ENCODE results near the gene ABCC4.

The ABCC4 gene

GRCh38 chr13:95140502-95140901 is 160.7 kb downstream of the ABCC4 start:
- no peaks in the 10 kb centered on the region for H4K20me1 ChIP-seq (ENCODE audit: control insufficient read depth, insufficient read depth, low read depth, low read length)
- no peaks in the 10 kb centered on the region for H3K27me3 ChIP-seq (ENCODE audit: control insufficient read depth, low read length)
- H3K4me1 ChIP-seq (ENCODE audit: control insufficient read depth, low read length): peaks cover 6% of the 10 kb centered on the region
- no peaks in the 10 kb centered on the region for H3K9me2 ChIP-seq (replicated peaks; ENCODE audit: control insufficient read depth, low read length)
- no peaks in the 10 kb centered on the region for H3F3A ChIP-seq (ENCODE audit: control insufficient read depth, insufficient read depth)
- no peak overlapping the region for H3K4me3 ChIP-seq (ENCODE audit: low read length)
- TF ChIP-seq EZH2phosphoT487 (IDR thresholded peaks at IDR 0.05; ENCODE audit: borderline replicate concordance, low read length) (no peak), CTCF (IDR thresholded peaks at IDR 0.05; ENCODE audit: low read depth, low read length, poor library complexity, severe bottlenecking) (no peak)
- no peaks in the 10 kb centered on the region; the same call in 1 of the 2 replicates for H3K36me3 ChIP-seq (ENCODE audit: control insufficient read depth, low read length)
- no peak overlapping the region for H3K27ac ChIP-seq (ENCODE audit: low read depth, low read length)
- no peaks in the 10 kb centered on the region for H3K79me2 ChIP-seq (ENCODE audit: control insufficient read depth, low read length)
- no peaks in the 10 kb centered on the region for H3K9me3 ChIP-seq (ENCODE audit: control insufficient read depth, insufficient read depth, low read length)
- no peak overlapping the region for H3K4me2 ChIP-seq (ENCODE audit: low read length)

GRCh38 chr13:95138876-95139585 is 162.2 kb downstream of the ABCC4 start:
- Histone ChIP-seq H3K27me3 (ENCODE audit: control insufficient read depth, low read length) (no peaks in the 10 kb centered on the region), H3K4me1 (ENCODE audit: control insufficient read depth, low read length) (no peaks in the 10 kb centered on the region), H3K27ac (ENCODE audit: low read depth, low read length) (no peak overlapping the region)

GRCh38 chr13:95137096-95137495 is 164.2 kb downstream of the ABCC4 start:
- Histone ChIP-seq H3K9me3 (ENCODE audit: control insufficient read depth, insufficient read depth, low read length) (no peaks in the 10 kb centered on the region), H3K36me3 (ENCODE audit: control insufficient read depth, low read length) (no peaks in the 10 kb centered on the region), H3F3A (ENCODE audit: control insufficient read depth, insufficient read depth) (no peaks in the 10 kb centered on the region), H3K4me3 (ENCODE audit: low read length) (no peak overlapping the region), H3K79me2 (ENCODE audit: control insufficient read depth, low read length) (no peaks in the 10 kb centered on the region), H3K4me1 (ENCODE audit: control insufficient read depth, low read length) (no peaks in the 10 kb centered on the region), H3K4me2 (ENCODE audit: low read length) (no peak overlapping the region), H3K9me2 (replicated peaks; ENCODE audit: control insufficient read depth, low read length) (no peaks in the 10 kb centered on the region), H3K27ac (ENCODE audit: low read depth, low read length) (no peak overlapping the region), H4K20me1 (ENCODE audit: control insufficient read depth, insufficient read depth, low read depth, low read length) (no peaks in the 10 kb centered on the region), H3K27me3 (ENCODE audit: control insufficient read depth, low read length) (no peaks in the 10 kb centered on the region)
- TF ChIP-seq EZH2phosphoT487 (IDR thresholded peaks at IDR 0.05; ENCODE audit: borderline replicate concordance, low read length) (no peak), CTCF (IDR thresholded peaks at IDR 0.05; ENCODE audit: low read depth, low read length, poor library complexity, severe bottlenecking) (no peak)

More at GRCh38 chr13:95138876-95139585, 162.2 kb downstream of the ABCC4 start:
- Histone ChIP-seq H3K9me2 (replicated peaks; ENCODE audit: control insufficient read depth, low read length) (no peaks in the 10 kb centered on the region), H3K4me3 (ENCODE audit: low read length) (no peak overlapping the region), H3K79me2 (ENCODE audit: control insufficient read depth, low read length) (no peaks in the 10 kb centered on the region), H3F3A (ENCODE audit: control insufficient read depth, insufficient read depth) (no peaks in the 10 kb centered on the region), H3K9me3 (ENCODE audit: control insufficient read depth, insufficient read depth, low read length) (no peaks in the 10 kb centered on the region), H3K4me2 (ENCODE audit: low read length) (no peak overlapping the region), H3K36me3 (ENCODE audit: control insufficient read depth, low read length) (no peaks in the 10 kb centered on the region), H4K20me1 (ENCODE audit: control insufficient read depth, insufficient read depth, low read depth, low read length) (no peaks in the 10 kb centered on the region)
- TF ChIP-seq CTCF (IDR thresholded peaks at IDR 0.05; ENCODE audit: low read depth, low read length, poor library complexity, severe bottlenecking) (no peak), EZH2phosphoT487 (IDR thresholded peaks at IDR 0.05; ENCODE audit: borderline replicate concordance, low read length) (no peak)
